ENCODE measurements around the gene MRE11.
"Not testable (repeated sequence)": the region's sequence is repeated elsewhere in the genome, so short reads cannot be mapped to it uniquely, and the experiment has no call there.

- TF ChIP-seq EZH2 (IDR thresholded peaks at IDR 0.05; ENCODE audit: low read length, unreplicated experiment); EZH2phosphoT487 (IDR thresholded peaks at IDR 0.05; ENCODE audit: borderline replicate concordance, low read length): not testable (repeated sequence)
- TF ChIP-seq, protein P1, sequence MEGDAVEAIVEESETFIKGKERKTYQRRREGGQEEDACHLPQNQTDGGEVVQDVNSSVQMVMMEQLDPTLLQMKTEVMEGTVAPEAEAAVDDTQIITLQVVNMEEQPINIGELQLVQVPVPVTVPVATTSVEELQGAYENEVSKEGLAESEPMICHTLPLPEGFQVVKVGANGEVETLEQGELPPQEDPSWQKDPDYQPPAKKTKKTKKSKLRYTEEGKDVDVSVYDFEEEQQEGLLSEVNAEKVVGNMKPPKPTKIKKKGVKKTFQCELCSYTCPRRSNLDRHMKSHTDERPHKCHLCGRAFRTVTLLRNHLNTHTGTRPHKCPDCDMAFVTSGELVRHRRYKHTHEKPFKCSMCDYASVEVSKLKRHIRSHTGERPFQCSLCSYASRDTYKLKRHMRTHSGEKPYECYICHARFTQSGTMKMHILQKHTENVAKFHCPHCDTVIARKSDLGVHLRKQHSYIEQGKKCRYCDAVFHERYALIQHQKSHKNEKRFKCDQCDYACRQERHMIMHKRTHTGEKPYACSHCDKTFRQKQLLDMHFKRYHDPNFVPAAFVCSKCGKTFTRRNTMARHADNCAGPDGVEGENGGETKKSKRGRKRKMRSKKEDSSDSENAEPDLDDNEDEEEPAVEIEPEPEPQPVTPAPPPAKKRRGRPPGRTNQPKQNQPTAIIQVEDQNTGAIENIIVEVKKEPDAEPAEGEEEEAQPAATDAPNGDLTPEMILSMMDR (conservative IDR thresholded peaks at IDR 0.05; ENCODE audit: low read depth, low read length) = not testable (repeated sequence)
Observed at GRCh38 chr11:94391937-94392336, 101.7 kb downstream of the MRE11 start.
